Upper lobe of left lung (tissue), 6 donors: ENCODE data around the gene PATZ1. TPM values are rescaled to one million over a fixed set of nuclear protein-coding genes. Genes with fewer than 3 reads are reported as not detected.

Source experiments
- ATAC-seq, 2 donors: fragments of 200-7000 bp; cut with Tn5 transposase; one replicate each; pipeline ENCODE4 v1.9.1; 2022; ENCODE audit warnings: mild to moderate bottlenecking in 2 of 2, moderate library complexity in 2 of 2; ENCODE audit not compliant: low FRiP score in 2 of 2
- DNase-seq, 2 donors: peaks; one replicate each; pipeline ENCODE4 v3.0.0-alpha.2; 2019 to 2020
- H3K27ac ChIP-seq, 4 donors: fragments of 200-600 bp; sonication (generic); one replicate each; pipeline ENCODE4 v1.5.1; 2016 to 2019
- H3K27me3 ChIP-seq, 4 donors: fragments of 200-600 bp; sonication (generic); one replicate each; pipeline ENCODE4 v1.5.1; 2017 to 2019
- H3K36me3 ChIP-seq, 4 donors: fragments of 200-600 bp; sonication (generic); one replicate each; pipeline ENCODE4 v1.5.1; 2016 to 2019
- H3K4me1 ChIP-seq, 4 donors: fragments of 200-600 bp; sonication (generic); one replicate each; pipeline ENCODE4 v1.5.1; 2018 to 2019
- H3K4me3 ChIP-seq, 4 donors: fragments of 200-600 bp; sonication (generic); one replicate each; pipeline ENCODE4 v1.5.1; 2017 to 2019; ENCODE audit warnings: mild to moderate bottlenecking in 2 of 4, moderate library complexity in 1 of 4
- H3K9me3 ChIP-seq, 4 donors: fragments of 200-600 bp; sonication (generic); one replicate each; pipeline ENCODE4 v1.5.1; 2018 to 2019
- EP300 ChIP-seq, 4 donors: sonication (generic); formaldehyde crosslinking; IDR thresholded peaks; one replicate each; pipeline ENCODE4 v1.5.1; 2017; ENCODE audit warnings: antibody characterized with exemption in 4 of 4, control low read depth in 2 of 4
- POLR2A ChIP-seq, 4 donors: fragments of 450-650 bp; IDR thresholded peaks; one replicate each; pipeline ENCODE4 v1.5.1; 2016 to 2017; ENCODE audit warnings: antibody characterized with exemption in 4 of 4, mild to moderate bottlenecking in 2 of 4
- POLR2AphosphoS5 ChIP-seq, 2 donors: sonication (generic); formaldehyde crosslinking; IDR thresholded peaks; one replicate each; pipeline ENCODE4 v1.5.1; 2017; ENCODE audit warnings: antibody characterized with exemption in 2 of 2
- WGBS, 2 donors: methylation state at CpG; one replicate each; pipeline ENCODE4 v1.1.5; 2017 to 2018; 5-methylcytosine and 5-hydroxymethylcytosine counted together
- total RNA-seq, 6 donors: library from RNA; depleted of rRNA in 4 of 6; stranded (reverse); fragments of >200 nt in 4 of 6; gene quantifications; one replicate each; pipeline versions ENCODE4 v1.1.0 to v1.2.1, GENCODE V29; 2016 to 2021
- TF ChIP-seq, protein P1 (sequence below), 6 experiments: fragments of 450-650 bp in 4 of 6; fragments of 200-600 bp in 2 of 6; sonication (generic) in 2 of 6; IDR thresholded peaks; one replicate each; pipeline ENCODE4 v1.5.1; 2016 to 2019; ENCODE audit warnings: antibody characterized with exemption in 6 of 6
- donor health status: DM: no; HTN: no; CAD: no; lungs with moderate emphysema.
- donor health status: DM: no; HTN: yes; CAD: no; lungs with severe emphysema.

PATZ1 gene
- total RNA-seq, 6 donors from 2014 or later: 18.2 to 29.7 (median 24.0) TPM

DNA sequence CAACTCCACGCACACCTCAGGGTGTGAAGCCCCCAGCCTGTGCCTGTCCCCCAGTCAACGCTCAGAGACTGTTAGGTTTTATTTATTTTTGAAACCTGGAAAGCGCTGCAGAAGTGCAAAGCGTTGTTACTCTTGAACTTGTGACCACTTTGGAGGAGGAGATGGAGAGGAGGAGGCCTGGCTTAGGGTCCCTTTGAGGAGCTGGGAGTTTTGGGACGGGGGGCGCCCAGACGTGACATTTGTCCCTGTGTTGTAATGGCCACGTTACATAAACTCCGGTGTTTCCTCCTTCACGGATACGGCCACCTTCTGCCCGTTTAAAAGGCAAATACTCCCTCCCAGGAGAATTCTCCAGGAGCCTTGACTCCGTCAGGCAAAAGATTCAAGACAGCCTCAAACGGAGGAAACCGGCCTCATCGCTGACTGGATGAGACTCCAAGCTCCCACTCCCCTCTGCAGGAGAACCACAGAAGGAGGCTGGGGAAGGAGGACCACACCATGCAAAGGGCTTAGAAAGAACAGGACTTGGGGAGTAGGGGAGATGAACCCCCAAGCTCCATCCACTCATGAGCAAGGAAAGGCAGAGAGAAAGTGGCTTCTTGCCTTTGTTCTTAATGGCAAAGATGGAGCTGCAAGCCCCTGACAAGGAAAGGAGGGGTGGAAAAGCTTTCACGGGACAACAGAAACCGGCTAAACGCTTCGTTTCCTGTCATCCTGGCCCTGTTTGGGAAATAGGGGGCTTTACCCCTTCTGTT lies 54.5 kb downstream of the PATZ1 start:
- DNase-seq: no peak
- Histone ChIP-seq H3K4me1 (peaks cover 57 to 75% (median 67%) of the 10 kb centered on the region in 4 donors), H3K27me3 (no peaks in the 10 kb centered on the region), H3K36me3 (peaks cover 0 to 29% (median 15%) of the 10 kb centered on the region in 4 donors), H3K27ac (peak overlapping the region; percentile 97 to 98 (median 98)), H3K9me3 (no peaks in the 10 kb centered on the region), H3K4me3 (peak overlapping the region; percentile 54 to 69 (median 62))
- ATAC-seq: no peak
- 1% methylated on average over 12 to 20 of the region's 20 CpGs for WGBS, 2 donors
- peak in 1 of 2 donors; percentile 7 for TF ChIP-seq POLR2AphosphoS5 (IDR thresholded peaks at IDR 0.05)
- TF ChIP-seq EP300 (IDR thresholded peaks at IDR 0.05): no peak

DNA sequence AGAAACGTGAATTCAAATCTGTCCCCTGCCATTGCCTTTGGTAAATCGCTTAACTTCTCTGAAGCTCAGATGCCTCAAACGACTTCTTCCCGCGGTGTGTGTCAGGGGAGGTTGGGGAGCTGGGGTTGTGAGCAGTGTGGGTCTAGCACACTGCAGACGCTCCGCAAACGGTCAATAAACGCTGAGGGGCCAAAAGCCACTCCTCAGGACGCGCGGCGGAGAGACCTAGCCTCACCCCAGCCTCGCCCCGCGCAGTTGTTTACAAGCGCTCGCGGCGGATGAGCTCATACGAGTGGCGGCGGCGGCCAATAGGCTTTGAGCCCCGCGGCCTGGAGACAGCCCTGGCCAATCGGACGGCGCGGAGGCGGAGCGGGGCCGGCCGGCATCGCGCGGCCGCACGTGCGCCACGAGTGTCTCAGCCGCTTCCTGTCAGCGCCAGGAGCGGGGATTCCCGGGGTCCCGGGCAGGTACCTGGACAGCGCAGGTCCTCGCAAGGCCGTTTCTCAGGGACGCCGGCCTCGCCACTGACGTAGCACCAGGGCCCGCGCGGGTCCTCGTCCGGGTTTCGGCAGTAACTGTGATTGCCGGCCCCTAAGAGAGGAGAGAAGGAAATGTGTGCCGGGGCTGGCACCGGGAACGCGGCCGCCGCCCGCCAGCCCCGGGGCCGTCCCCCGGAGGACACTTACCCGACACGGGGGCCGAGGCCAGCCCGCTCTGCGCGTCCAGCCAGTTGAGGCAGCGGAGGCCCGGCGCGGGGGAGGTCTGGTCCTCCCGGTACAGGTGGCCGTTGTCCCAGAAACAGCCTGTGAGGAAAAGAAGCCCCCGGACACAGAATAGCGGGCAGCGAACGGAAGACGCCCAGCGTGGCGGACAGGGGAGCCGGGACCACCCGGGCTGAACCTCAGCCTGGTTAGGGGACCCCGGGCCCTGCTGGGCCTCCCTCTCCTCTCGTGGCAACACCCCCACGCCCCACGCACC lies 55.4 kb downstream of the PATZ1 start:
- ATAC-seq (peak; percentile 95), DNase-seq (peak; percentile 98 to 99)
- peak; percentile 95 to 98 for TF ChIP-seq POLR2AphosphoS5 (IDR thresholded peaks at IDR 0.05)
- TF ChIP-seq EP300 (IDR thresholded peaks at IDR 0.05): peak in 1 of 4 donors; percentile 87
- TF ChIP-seq, protein P1, sequence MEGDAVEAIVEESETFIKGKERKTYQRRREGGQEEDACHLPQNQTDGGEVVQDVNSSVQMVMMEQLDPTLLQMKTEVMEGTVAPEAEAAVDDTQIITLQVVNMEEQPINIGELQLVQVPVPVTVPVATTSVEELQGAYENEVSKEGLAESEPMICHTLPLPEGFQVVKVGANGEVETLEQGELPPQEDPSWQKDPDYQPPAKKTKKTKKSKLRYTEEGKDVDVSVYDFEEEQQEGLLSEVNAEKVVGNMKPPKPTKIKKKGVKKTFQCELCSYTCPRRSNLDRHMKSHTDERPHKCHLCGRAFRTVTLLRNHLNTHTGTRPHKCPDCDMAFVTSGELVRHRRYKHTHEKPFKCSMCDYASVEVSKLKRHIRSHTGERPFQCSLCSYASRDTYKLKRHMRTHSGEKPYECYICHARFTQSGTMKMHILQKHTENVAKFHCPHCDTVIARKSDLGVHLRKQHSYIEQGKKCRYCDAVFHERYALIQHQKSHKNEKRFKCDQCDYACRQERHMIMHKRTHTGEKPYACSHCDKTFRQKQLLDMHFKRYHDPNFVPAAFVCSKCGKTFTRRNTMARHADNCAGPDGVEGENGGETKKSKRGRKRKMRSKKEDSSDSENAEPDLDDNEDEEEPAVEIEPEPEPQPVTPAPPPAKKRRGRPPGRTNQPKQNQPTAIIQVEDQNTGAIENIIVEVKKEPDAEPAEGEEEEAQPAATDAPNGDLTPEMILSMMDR (IDR thresholded peaks at IDR 0.05): peak in 1 of 6 experiments; percentile 14
- TF ChIP-seq POLR2A (IDR thresholded peaks at IDR 0.05): peak in 3 of 4 donors; percentile 92 to 100 (median 99)
- Histone ChIP-seq H3K4me1 (peaks cover 54 to 74% (median 64%) of the 10 kb centered on the region in 4 donors), H3K27me3 (no peaks in the 10 kb centered on the region), H3K36me3 (peaks cover 0 to 38% (median 17%) of the 10 kb centered on the region in 4 donors), H3K27ac (peak overlapping the region; percentile 97 to 98 (median 98)), H3K9me3 (no peaks in the 10 kb centered on the region), H3K4me3 (peak overlapping the region; percentile 54 to 69 (median 62))
- WGBS, 2 donors: 0 to 3% methylated on average over 16 to 23 of the region's 95 CpGs

DNA sequence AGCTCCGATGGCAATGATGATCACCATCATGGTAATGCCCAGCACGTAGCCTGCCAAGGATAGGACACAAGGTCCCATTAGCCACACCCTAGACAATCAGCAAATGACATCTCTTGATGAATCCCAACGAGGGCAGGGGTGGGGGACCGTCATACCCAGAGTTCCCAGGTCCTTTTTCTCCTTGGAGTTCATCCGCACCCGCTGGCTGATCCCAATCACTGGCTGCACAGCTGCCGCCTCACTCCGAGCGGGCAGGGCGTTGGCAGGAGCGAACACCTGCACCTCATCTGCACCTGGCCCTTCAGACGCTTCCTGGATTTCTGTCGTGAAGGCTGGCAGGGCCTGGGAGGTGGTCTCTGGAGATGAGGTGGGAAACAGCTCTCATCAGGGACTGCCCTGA lies 56.8 kb downstream of the PATZ1 start:
- H3K4me3 ChIP-seq: peak overlapping the region in 3 of 4 donors; percentile 54 to 68 (median 56)
- no peak for TF ChIP-seq POLR2A (IDR thresholded peaks at IDR 0.05)
- no peak for TF ChIP-seq EP300 (IDR thresholded peaks at IDR 0.05)
- TF ChIP-seq, protein P1 (IDR thresholded peaks at IDR 0.05): no peak
- no peak for TF ChIP-seq POLR2AphosphoS5 (IDR thresholded peaks at IDR 0.05)
- ATAC-seq (no peak), DNase-seq (no peak)
- H3K9me3 ChIP-seq: no peaks in the 10 kb centered on the region
- no peaks in the 10 kb centered on the region for H3K27me3 ChIP-seq
- H3K27ac ChIP-seq: peak overlapping the region; percentile 97 to 98 (median 98)
- 80 to 83% methylated on average over 13 of the region's 13 CpGs for WGBS, 2 donors
- peaks cover 62 to 78% (median 69%) of the 10 kb centered on the region in 4 donors for H3K4me1 ChIP-seq
- peaks cover 6 to 52% (median 30%) of the 10 kb centered on the region in 4 donors for H3K36me3 ChIP-seq

DNA sequence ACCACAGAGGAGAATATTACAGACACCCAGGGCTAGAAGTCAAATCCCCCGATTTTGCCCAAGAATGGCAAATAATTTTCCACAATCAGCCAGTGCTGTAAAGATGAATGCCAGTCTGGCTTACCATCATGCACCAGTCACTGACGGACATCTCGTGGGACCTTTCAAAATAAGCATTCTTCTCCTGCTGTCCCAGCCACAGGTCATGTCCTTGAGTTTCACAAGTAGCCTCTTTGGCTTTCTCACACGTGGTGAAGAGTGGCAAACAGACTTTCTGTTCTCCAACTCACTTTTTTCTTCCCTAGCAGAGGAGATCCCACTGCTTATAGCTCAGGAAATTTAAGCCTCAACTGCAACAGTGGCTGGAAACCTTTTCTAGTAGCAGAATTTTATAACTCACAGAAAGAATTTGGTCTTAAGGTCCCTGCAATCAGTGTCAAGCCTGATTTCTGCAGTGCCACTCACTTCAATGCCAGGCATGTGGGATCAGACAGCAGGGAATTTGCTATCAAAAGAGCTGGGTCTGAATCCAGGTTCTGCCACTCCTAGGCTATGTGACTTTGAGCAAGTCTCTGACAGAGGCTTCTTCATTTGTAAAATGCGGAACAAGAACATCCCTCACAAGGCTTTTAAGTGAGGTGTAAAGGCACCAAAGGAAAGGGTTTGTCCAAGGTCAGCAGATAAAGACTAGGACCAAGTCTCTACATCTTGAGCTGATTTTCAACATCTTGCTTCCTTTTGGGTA lies 57.5 kb downstream of the PATZ1 start:
- peaks cover 10 to 59% (median 36%) of the 10 kb centered on the region in 4 donors for H3K36me3 ChIP-seq
- H3K27me3 ChIP-seq: no peaks in the 10 kb centered on the region
- H3K4me1 ChIP-seq: peaks cover 60 to 73% (median 63%) of the 10 kb centered on the region in 4 donors
- ATAC-seq (no peak), DNase-seq (peak in 1 of 2 donors; percentile 73)
- peak overlapping the region in 2 of 4 donors; percentile 56 to 68 for H3K4me3 ChIP-seq
- H3K27ac ChIP-seq: peak overlapping the region; percentile 97 to 98 (median 98)
- 27 to 54% methylated on average over 5 of the region's 5 CpGs for WGBS, 2 donors
- no peaks in the 10 kb centered on the region for H3K9me3 ChIP-seq
- TF ChIP-seq EP300 (IDR thresholded peaks at IDR 0.05): peak in 1 of 4 donors; percentile 69
- peak in 1 of 2 donors; percentile 42 for TF ChIP-seq POLR2AphosphoS5 (IDR thresholded peaks at IDR 0.05)
- TF ChIP-seq, protein P1 (IDR thresholded peaks at IDR 0.05): no peak
- TF ChIP-seq POLR2A (IDR thresholded peaks at IDR 0.05): peak in 1 of 4 donors; percentile 34
